Chondrocyte (in vitro differentiated cells): ENCODE measurements around the gene IVD. TPM values are rescaled to one million over a fixed set of nuclear protein-coding genes. Genes with fewer than 3 reads are reported as not detected.

Experiments
- DNase-seq: peaks from one replicate; pipeline ENCODE4 v3.0.0; 2021; ENCODE audit warnings: mixed read lengths, low spot score
- H3K27ac Mint-ChIP-seq: one replicate; pipeline ENCODE4 v1.8.0; 2021; ENCODE audit warnings: mild to moderate bottlenecking, moderate library complexity, mixed read lengths; ENCODE audit not compliant: unreplicated experiment
- H3K27me3 Mint-ChIP-seq: 2 replicates; pipeline ENCODE4 v1.8.0; 2021; ENCODE audit warnings: low read depth, mixed read lengths
- H3K36me3 Mint-ChIP-seq: 2 replicates; pipeline ENCODE4 v1.8.0; 2021; ENCODE audit warnings: low read depth, mixed read lengths
- H3K4me1 Mint-ChIP-seq: 2 replicates; pipeline ENCODE4 v1.8.0; 2021; ENCODE audit warnings: low read depth, mild to moderate bottlenecking, mixed read lengths
- H3K4me3 Mint-ChIP-seq: one replicate; pipeline ENCODE4 v1.8.0; 2021; ENCODE audit warnings: mild to moderate bottlenecking, moderate library complexity, mixed read lengths; ENCODE audit not compliant: unreplicated experiment
- H3K9me3 Mint-ChIP-seq: 2 replicates; pipeline ENCODE4 v1.8.0; 2021; ENCODE audit warnings: low read depth, mixed read lengths
- total RNA-seq: library from RNA; stranded (reverse); gene quantifications from 3 replicates; pipeline ENCODE4 v1.2.1, GENCODE V29; 2021
- TF ChIP-seq, protein P1 (sequence below): fragments of 200-600 bp; sonication (generic); IDR thresholded peaks from 2 replicates; pipeline ENCODE4 v1.5.0; 2021; ENCODE audit warnings: antibody characterized with exemption, mild to moderate bottlenecking, moderate library complexity

IVD gene
- total RNA-seq, 1 donor from 2014 or later, result 42.5 TPM

DNA sequence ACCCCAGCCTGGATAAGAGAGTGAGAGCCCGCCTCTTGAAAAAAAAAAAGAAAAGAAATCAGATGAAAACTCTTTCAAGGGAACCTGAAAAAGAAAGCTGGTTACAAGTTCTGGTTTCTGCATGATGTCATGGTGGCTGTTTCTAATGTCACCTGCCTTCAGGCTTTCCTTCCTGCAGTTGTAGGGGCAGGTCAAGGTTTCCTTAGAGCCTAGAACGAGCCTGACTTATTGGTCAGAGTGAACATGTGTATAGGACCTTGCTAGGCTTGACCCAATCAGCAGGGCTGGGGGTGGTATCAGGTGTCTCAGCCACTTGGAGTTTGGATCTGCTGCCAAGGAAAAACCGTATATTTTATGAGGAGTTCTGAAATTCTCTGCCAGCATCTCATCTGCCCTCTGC lies 3.8 kb downstream of the IVD start:
- H3K27me3 Mint-ChIP-seq, result no peaks in the 10 kb centered on the region
- no peak for DNase-seq
- peaks cover 28% of the 10 kb centered on the region for H3K36me3 Mint-ChIP-seq
- no peaks in the 10 kb centered on the region for H3K9me3 Mint-ChIP-seq
- H3K4me1 Mint-ChIP-seq, result peaks cover 26% of the 10 kb centered on the region
- H3K4me3 Mint-ChIP-seq, result no peak overlapping the region
- no peak overlapping the region for H3K27ac Mint-ChIP-seq
- TF ChIP-seq, protein P1, sequence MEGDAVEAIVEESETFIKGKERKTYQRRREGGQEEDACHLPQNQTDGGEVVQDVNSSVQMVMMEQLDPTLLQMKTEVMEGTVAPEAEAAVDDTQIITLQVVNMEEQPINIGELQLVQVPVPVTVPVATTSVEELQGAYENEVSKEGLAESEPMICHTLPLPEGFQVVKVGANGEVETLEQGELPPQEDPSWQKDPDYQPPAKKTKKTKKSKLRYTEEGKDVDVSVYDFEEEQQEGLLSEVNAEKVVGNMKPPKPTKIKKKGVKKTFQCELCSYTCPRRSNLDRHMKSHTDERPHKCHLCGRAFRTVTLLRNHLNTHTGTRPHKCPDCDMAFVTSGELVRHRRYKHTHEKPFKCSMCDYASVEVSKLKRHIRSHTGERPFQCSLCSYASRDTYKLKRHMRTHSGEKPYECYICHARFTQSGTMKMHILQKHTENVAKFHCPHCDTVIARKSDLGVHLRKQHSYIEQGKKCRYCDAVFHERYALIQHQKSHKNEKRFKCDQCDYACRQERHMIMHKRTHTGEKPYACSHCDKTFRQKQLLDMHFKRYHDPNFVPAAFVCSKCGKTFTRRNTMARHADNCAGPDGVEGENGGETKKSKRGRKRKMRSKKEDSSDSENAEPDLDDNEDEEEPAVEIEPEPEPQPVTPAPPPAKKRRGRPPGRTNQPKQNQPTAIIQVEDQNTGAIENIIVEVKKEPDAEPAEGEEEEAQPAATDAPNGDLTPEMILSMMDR, result no peak

DNA sequence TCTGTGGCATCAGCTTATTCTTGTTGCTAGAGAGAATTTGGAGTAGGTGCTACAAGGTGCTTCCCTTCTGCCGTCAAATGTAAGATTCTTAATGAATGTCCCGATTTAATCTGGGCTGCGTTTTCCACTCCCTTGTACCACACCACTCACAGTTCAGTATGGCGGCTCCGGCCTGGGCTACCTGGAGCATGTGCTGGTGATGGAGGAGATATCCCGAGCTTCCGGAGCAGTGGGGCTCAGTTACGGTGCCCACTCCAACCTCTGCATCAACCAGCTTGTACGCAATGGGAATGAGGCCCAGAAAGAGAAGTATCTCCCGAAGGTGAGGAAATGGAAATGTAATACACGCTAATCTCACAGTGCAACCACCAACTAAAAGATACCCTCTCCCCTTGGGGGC lies 4.9 kb downstream of the IVD start:
- Mint-ChIP-seq H3K27ac (no peak overlapping the region), H3K4me3 (no peak overlapping the region), H3K27me3 (no peaks in the 10 kb centered on the region), H3K4me1 (peaks cover 17% of the 10 kb centered on the region), H3K9me3 (no peaks in the 10 kb centered on the region), H3K36me3 (peaks cover 37% of the 10 kb centered on the region)
- TF ChIP-seq, protein P1, result no peak
- DNase-seq, result no peak

DNA sequence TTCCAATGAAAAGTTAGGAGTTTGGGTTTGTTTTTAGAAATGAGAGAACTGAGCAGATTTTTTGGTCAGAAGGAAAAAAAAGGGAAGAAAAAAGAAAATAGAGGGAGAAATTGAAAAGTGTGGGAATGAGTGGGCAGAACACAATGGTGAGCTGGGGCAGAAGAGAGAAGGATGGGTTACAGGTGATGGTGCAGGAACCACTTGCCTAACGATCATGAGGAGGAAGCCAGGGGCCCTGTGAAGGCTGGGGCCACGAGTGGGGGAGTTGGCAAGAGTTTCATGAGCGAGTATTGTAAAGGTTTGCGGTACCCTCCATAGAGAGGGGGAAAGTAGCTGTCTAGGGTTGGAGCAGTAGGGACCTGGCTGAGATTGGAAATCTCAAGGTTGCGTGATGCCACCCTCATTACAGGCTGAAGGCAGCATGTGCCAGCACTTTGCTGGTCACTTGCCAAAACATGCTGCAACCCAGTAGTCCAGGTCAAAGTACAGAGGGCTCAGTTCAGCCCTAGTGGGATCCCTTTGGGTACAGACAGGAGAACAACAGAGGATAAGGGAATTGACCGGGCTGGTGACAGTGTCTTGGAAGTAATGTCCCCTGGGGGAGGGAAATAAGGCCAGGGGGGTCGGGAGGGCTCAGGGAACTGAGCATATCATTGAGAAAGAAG lies 6.6 kb downstream of the IVD start:
- no peak for DNase-seq
- TF ChIP-seq, protein P1, result no peak
- H3K9me3 Mint-ChIP-seq, result no peaks in the 10 kb centered on the region
- H3K4me1 Mint-ChIP-seq, result peaks cover 4% of the 10 kb centered on the region
- H3K36me3 Mint-ChIP-seq, result peaks cover 39% of the 10 kb centered on the region
- no peak overlapping the region for H3K27ac Mint-ChIP-seq
- no peaks in the 10 kb centered on the region for H3K27me3 Mint-ChIP-seq
- no peak overlapping the region for H3K4me3 Mint-ChIP-seq

- Mint-ChIP-seq H3K36me3 (peaks cover 46% of the 10 kb centered on the region), H3K4me3 (no peak overlapping the region), H3K4me1 (no peaks in the 10 kb centered on the region), H3K27me3 (no peaks in the 10 kb centered on the region), H3K9me3 (no peaks in the 10 kb centered on the region), H3K27ac (no peak overlapping the region)
- no peak for DNase-seq
- TF ChIP-seq, protein P1, result no peak
Observed at GRCh38 chr15:40413036-40413435, 7.4 kb downstream of the IVD start.

- Mint-ChIP-seq H3K4me1 (no peaks in the 10 kb centered on the region), H3K36me3 (peaks cover 46% of the 10 kb centered on the region), H3K4me3 (no peak overlapping the region), H3K27me3 (no peaks in the 10 kb centered on the region), H3K9me3 (no peaks in the 10 kb centered on the region), H3K27ac (no peak overlapping the region)
- TF ChIP-seq, protein P1, result no peak
- DNase-seq, result no peak
Observed at GRCh38 chr15:40414816-40415215, 9.2 kb downstream of the IVD start.
